ENCODE results near the gene PCDHA9. TPM values are rescaled to one million over a fixed set of nuclear protein-coding genes. Genes with fewer than 3 reads are reported as not detected.
"Not testable (repeated sequence)": the region's sequence is repeated elsewhere in the genome, so short reads cannot be mapped to it uniquely, and the experiment has no call there.

Gene PCDHA9
- total RNA-seq, 2 donors from 2014 or later: not detected

- not testable (repeated sequence) for H3K9me3 ChIP-seq (ENCODE audit: control insufficient read depth, low read length, poor library complexity, severe bottlenecking); H3K4me3 Mint-ChIP-seq; H3K4me1 Mint-ChIP-seq; H3K36me3 Mint-ChIP-seq (ENCODE audit: low read depth); DNase-seq; ATAC-seq; H3K27ac Mint-ChIP-seq
- H3K27me3 Mint-ChIP-seq: peaks cover 12% of the 10 kb centered on the region
Measured at GRCh38 chr5:140822969-140823368, 25.2 kb upstream of the PCDHA9 start.

GRCh38 chr5:140823475-140823874 is 24.7 kb upstream of the PCDHA9 start:
- Mint-ChIP-seq H3K4me3 (no peak overlapping the region), H3K4me1 (no peaks in the 10 kb centered on the region), H3K27ac (no peak overlapping the region), H3K27me3 (peaks cover 17% of the 10 kb centered on the region), H3K36me3 (ENCODE audit: low read depth) (no peaks in the 10 kb centered on the region)
- no peak for DNase-seq
- H3K9me3 ChIP-seq (ENCODE audit: control insufficient read depth, low read length, poor library complexity, severe bottlenecking): no peaks in the 10 kb centered on the region
- ATAC-seq: no peak

DNA sequence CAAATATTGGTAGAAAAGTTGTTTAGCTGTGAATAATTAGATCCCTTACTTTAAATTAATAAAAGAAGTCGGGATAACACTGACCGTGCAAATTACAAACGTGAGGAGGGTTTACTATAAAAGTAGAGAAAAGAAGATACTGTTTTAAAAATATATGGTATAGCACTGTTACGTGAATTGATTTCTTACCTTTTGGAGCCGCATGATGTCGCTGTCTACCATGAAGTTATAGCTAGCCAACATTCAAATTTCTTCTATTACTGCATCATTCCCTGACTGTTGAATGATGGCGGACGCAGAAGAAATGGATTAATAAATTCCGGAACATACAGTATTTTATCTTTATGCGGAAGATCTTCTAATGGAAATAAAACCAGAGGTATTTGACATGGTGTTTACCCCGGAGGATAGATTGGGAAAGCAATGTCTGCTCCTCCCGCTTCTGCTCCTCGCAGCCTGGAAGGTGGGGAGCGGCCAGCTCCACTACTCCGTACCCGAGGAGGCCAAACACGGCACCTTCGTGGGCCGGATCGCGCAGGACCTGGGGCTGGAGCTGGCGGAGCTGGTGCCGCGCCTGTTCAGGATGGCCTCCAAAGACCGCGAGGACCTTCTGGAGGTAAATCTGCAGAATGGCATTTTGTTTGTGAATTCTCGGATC is 20.3 kb upstream of the PCDHA9 start, which contains the start of gene PCDHA6:
Gene PCDHA6, plus strand, starts transcription at position 257 of the 658 bp plus-strand sequence. Its CDS starts 132 bp downstream, at position 389.
- Mint-ChIP-seq H3K4me1 (no peaks in the 10 kb centered on the region), H3K36me3 (ENCODE audit: low read depth) (no peaks in the 10 kb centered on the region), H3K4me3 (no peak within 1 kb of the TSS), H3K27me3 (peaks cover 18% of the 10 kb centered on the region), H3K27ac (no peak within 1 kb of the TSS)
- H3K9me3 ChIP-seq (ENCODE audit: control insufficient read depth, low read length, poor library complexity, severe bottlenecking): no peaks in the 10 kb centered on the region
- no peak for ATAC-seq
- no peak for DNase-seq

- Mint-ChIP-seq H3K4me1 (no peaks in the 10 kb centered on the region), H3K27me3 (peaks cover 18% of the 10 kb centered on the region), H3K36me3 (ENCODE audit: low read depth) (no peaks in the 10 kb centered on the region), H3K4me3 (no peak overlapping the region), H3K27ac (no peak overlapping the region)
- H3K9me3 ChIP-seq (ENCODE audit: control insufficient read depth, low read length, poor library complexity, severe bottlenecking): no peaks in the 10 kb centered on the region
- ATAC-seq: no peak
- DNase-seq: no peak
Measured at GRCh38 chr5:140828362-140828737, 19.8 kb upstream of the PCDHA9 start.

GRCh38 chr5:140829511-140830501 is 18.4 kb upstream of the PCDHA9 start:
- not testable (repeated sequence) for H3K4me1 Mint-ChIP-seq; H3K4me3 Mint-ChIP-seq; H3K36me3 Mint-ChIP-seq (ENCODE audit: low read depth); DNase-seq; ATAC-seq; H3K9me3 ChIP-seq (ENCODE audit: control insufficient read depth, low read length, poor library complexity, severe bottlenecking); H3K27ac Mint-ChIP-seq
- peaks cover 26% of the 10 kb centered on the region for H3K27me3 Mint-ChIP-seq

DNA sequence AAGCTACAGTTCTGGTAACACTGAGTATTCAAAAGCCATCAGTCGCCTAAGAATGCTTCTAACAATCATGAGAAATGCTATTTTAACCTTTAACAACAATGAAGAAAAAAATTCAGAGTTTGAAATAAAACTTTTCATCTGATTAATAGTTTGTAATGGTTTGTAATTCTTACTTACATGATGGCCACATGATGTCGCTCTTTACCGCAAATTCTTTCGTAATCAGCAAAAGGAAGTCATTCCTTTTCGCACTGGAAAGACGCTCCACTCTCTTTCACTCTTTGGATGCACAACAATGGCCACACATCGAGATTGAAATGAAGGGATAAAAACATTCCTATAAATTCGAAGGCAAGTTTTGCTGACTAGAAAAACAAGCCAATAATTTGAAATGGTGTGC is 14.2 kb upstream of the PCDHA9 start, which contains the start of gene PCDHA7:
Gene PCDHA7, plus strand, starts transcription at position 277 of the 400 bp plus-strand sequence. Its CDS starts 115 bp downstream, at position 392.
- H3K36me3 Mint-ChIP-seq (ENCODE audit: low read depth): no peaks in the 10 kb centered on the region
- peaks cover 8% of the 10 kb centered on the region for H3K27me3 Mint-ChIP-seq
- H3K4me3 Mint-ChIP-seq: no peak within 1 kb of the TSS
- no peaks in the 10 kb centered on the region for H3K4me1 Mint-ChIP-seq
- DNase-seq: no peak
- H3K27ac Mint-ChIP-seq: no peak within 1 kb of the TSS
- ATAC-seq: no peak
- no peaks in the 10 kb centered on the region for H3K9me3 ChIP-seq (ENCODE audit: control insufficient read depth, low read length, poor library complexity, severe bottlenecking)

GRCh38 chr5:140834439-140835008 is 13.7 kb upstream of the PCDHA9 start:
- not testable (repeated sequence) for H3K36me3 Mint-ChIP-seq (ENCODE audit: low read depth); H3K4me1 Mint-ChIP-seq; H3K27me3 Mint-ChIP-seq; H3K9me3 ChIP-seq (ENCODE audit: control insufficient read depth, low read length, poor library complexity, severe bottlenecking); H3K4me3 Mint-ChIP-seq; H3K27ac Mint-ChIP-seq; DNase-seq; ATAC-seq

- Mint-ChIP-seq H3K27me3 (peaks cover 8% of the 10 kb centered on the region), H3K4me1 (no peaks in the 10 kb centered on the region), H3K4me3 (no peak overlapping the region), H3K36me3 (ENCODE audit: low read depth) (no peaks in the 10 kb centered on the region), H3K27ac (no peak overlapping the region)
- ATAC-seq (no peak), DNase-seq (no peak)
- no peaks in the 10 kb centered on the region for H3K9me3 ChIP-seq (ENCODE audit: control insufficient read depth, low read length, poor library complexity, severe bottlenecking)
Measured at GRCh38 chr5:140835622-140836510, 12.3 kb upstream of the PCDHA9 start.

DNA sequence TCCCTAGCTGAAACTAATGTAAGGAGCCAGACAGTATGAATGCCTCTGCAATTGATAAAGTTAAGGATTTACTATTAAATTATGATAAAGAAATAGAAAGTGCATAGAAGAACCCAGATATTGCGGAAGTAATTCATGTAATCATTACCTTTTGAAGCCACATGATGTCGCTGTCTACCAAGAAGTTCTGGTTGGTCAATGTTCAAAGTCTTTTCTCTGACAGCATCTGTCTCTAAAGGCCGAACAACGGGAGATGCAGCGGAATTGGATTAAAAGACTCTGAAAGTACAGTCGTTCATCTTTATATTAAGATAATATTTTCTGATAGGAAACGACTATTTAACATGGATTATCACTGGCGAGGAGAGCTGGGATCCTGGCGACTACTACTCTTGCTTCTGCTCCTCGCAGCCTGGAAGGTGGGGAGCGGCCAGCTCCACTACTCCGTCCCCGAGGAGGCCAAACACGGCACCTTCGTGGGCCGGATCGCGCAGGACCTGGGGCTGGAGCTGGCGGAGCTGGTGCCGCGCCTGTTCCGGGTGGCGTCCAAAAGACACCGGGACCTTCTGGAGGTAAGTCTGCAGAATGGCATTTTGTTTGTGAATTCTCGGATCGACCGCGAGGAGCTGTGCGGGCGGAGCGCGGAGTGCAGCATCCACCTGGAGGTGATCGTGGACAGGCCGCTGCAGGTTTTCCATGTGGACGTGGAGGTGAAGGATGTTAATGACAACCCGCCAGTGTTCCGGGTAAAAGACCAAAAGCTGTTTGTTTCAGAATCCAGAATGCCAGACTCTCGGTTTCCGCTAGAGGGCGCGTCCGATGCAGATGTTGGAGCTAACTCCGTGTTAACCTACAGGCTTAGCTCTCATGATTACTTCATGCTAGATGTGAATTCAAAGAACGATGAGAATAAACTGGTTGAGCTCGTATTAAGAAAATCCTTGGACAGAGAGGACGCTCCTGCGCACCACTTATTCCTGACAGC is 6.9 kb upstream of the PCDHA9 start, which contains the start of gene PCDHA8:
Gene PCDHA8, plus strand, starts transcription at position 210 of the 985 bp plus-strand sequence. Its CDS starts 135 bp downstream, at position 345.
- Mint-ChIP-seq H3K27me3 (no peaks in the 10 kb centered on the region), H3K4me3 (no peak within 1 kb of the TSS), H3K27ac (no peak within 1 kb of the TSS), H3K4me1 (no peaks in the 10 kb centered on the region), H3K36me3 (ENCODE audit: low read depth) (no peaks in the 10 kb centered on the region)
- H3K9me3 ChIP-seq (ENCODE audit: control insufficient read depth, low read length, poor library complexity, severe bottlenecking): no peaks in the 10 kb centered on the region
- ATAC-seq: no peak
- DNase-seq: no peak

DNA sequence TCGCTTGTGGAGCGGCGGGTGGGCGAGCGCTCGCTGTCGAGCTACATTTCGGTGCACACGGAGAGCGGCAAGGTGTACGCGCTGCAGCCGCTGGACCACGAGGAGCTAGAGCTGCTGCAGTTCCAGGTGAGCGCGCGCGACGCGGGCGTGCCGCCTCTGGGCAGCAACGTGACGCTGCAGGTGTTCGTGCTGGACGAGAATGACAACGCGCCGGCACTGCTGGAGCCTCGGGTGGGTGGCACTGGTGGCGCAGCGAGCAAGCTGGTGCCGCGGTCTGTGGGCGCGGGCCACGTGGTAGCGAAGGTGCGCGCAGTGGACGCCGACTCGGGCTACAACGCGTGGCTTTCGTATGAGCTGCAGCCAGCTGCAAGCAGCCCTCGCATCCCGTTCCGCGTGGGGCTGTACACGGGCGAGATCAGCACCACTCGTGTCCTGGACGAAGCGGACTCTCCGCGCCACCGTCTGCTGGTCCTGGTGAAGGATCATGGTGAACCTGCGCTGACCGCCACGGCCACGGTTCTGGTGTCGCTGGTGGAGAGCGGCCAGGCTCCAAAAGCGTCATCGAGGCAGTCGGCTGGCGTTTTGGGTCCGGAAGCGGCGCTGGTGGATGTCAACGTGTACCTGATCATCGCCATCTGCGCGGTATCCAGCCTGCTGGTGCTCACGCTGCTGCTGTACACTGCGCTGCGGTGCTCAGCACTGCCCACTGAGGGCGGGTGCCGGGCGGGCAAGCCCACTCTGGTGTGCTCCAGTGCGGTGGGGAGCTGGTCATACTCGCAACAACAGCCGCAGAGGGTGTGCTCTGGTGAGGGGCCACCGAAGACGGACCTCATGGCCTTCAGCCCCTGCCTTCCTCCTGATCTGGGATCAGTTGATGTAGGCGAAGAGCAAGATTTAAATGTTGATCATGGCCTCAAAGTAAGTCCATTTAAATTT is 5.1 kb upstream of the PCDHA9 start:
- Mint-ChIP-seq H3K27ac (no peak overlapping the region), H3K4me1 (no peaks in the 10 kb centered on the region), H3K4me3 (no peak overlapping the region), H3K36me3 (ENCODE audit: low read depth) (peaks cover 2% of the 10 kb centered on the region), H3K27me3 (peaks cover 15% of the 10 kb centered on the region)
- DNase-seq: no peak
- H3K9me3 ChIP-seq (ENCODE audit: control insufficient read depth, low read length, poor library complexity, severe bottlenecking): no peaks in the 10 kb centered on the region
- ATAC-seq: no peak

All from T-helper 17 cell (primary cell).